GM12878 (cell line): ENCODE results near the gene EAF1. TPM values are rescaled to one million over a fixed set of nuclear protein-coding genes. Genes with fewer than 3 reads are reported as not detected.
"Not testable (repeated sequence)": the region's sequence is repeated elsewhere in the genome, so short reads cannot be mapped to it uniquely, and the experiment has no call there.

ENCODE experiments used
- ATAC-seq: fragments of 200-7000 bp; cut with Tn5 transposase; 3 replicates; pipeline ENCODE4 v1.9.1; 2020; ENCODE audit warnings: mild to moderate bottlenecking, moderate library complexity
- BruUV-seq: library from RNA; stranded (reverse); fragments of 400-500 nt; replicated peaks from 2 replicates; lab custom pipeline; 2021; lab: Mats Ljungman, UMichigan
- CTCF ChIA-PET: fragments of 300-600 bp; sonication (Branson Sonifier 250); formaldehyde crosslinking; extraction: SDS; loops from one replicate; lab custom pipeline; 2021; ENCODE audit warnings: inconsistent platforms; lab: Yijun Ruan, JAX
- POLR2A ChIA-PET: fragments of 350-600 bp; formaldehyde crosslinking; extraction: SDS; loops from one replicate; lab custom pipeline; 2021; ENCODE audit warnings: inconsistent platforms; lab: Charles Lee
- RAD21 ChIA-PET: fragments of 300-600 bp; sonication (Branson Sonifier 250); formaldehyde crosslinking; loops from one replicate; lab custom pipeline; 2023; ENCODE audit warnings: antibody characterized with exemption; ENCODE audit not compliant: unreplicated experiment; lab: Charles Lee
- SMC1A ChIA-PET: fragments of 300-600 bp; sonication (Branson Sonifier 250); formaldehyde crosslinking; loops from one replicate; lab custom pipeline; 2023; ENCODE audit not compliant: unreplicated experiment, uncharacterized antibody; lab: Charles Lee
- DNase-seq: peaks from one replicate; pipeline ENCODE4 v3.0.0-alpha.2; 2011; ENCODE audit warnings: low read depth, low spot score
- FAIRE-seq: peaks from 3 replicates; lab custom pipeline; 2011; peaks lifted over from hg19 to GRCh38; lab: Jason Lieb, UNC
- H2AFZ ChIP-seq: 2 replicates; pipeline ENCODE4 v1.6.0; 2011; ENCODE audit warnings: low read depth, low read length, control low read depth; ENCODE audit not compliant: control insufficient read depth
- H3K27ac ChIP-seq: 2 replicates; pipeline ENCODE4 v1.5.1; 2011; ENCODE audit warnings: control low read depth; ENCODE audit not compliant: control insufficient read depth, insufficient read depth
- H3K27me3 ChIP-seq, 2 experiments: replicated peaks in 1 of 2; 2 replicates each; pipeline versions ENCODE4 v1.6.0 to v1.6.1; 2011; ENCODE audit warnings: low read length in 1 of 2; ENCODE audit not compliant: control insufficient read depth in 2 of 2, insufficient read depth in 2 of 2
- H3K36me3 ChIP-seq, 2 experiments: 2 replicates each; pipeline ENCODE4 v1.5.1; 2011; ENCODE audit warnings: low read length in 1 of 2; ENCODE audit not compliant: control insufficient read depth in 2 of 2, insufficient read depth in 2 of 2
- H3K4me1 ChIP-seq: 2 replicates; pipeline ENCODE4 v1.6.1; 2011; ENCODE audit warnings: mild to moderate bottlenecking, low read length, moderate library complexity, mixed read lengths; ENCODE audit not compliant: control insufficient read depth, insufficient read depth
- H3K4me2 ChIP-seq: 2 replicates; pipeline ENCODE4 v1.6.0; 2011; ENCODE audit warnings: control low read depth; ENCODE audit not compliant: control insufficient read depth, insufficient read depth
- H3K4me3 ChIP-seq: fragments of 200-600 bp; sonication (generic); 2 replicates; pipeline ENCODE4 v1.5.1; 2016
- H3K79me2 ChIP-seq: 2 replicates; pipeline ENCODE4 v1.6.0; 2011; ENCODE audit warnings: low read length; ENCODE audit not compliant: control insufficient read depth, insufficient read depth
- H3K9ac ChIP-seq: 2 replicates; pipeline ENCODE4 v1.8.0; 2011; ENCODE audit warnings: low read length, control low read depth, mixed read lengths; ENCODE audit not compliant: control insufficient read depth, insufficient read depth
- H3K9me3 ChIP-seq: replicated peaks from 3 replicates; pipeline ENCODE4 v1.5.1; 2011; ENCODE audit warnings: mild to moderate bottlenecking, low read length; ENCODE audit not compliant: control insufficient read depth, insufficient read depth
- H4K20me1 ChIP-seq: 2 replicates; pipeline ENCODE4 v1.6.0; 2011; ENCODE audit not compliant: control insufficient read depth, insufficient read depth
- RCOR1 ChIP-seq: conservative IDR thresholded peaks from 2 replicates; pipeline ENCODE4 v1.6.1; 2012; ENCODE audit warnings: low read depth, low read length, improper control_type of control experiment
- ZZZ3 ChIP-seq: IDR thresholded peaks from 2 replicates; pipeline ENCODE4 v1.6.1; 2011; ENCODE audit warnings: low read depth; ENCODE audit not compliant: control insufficient read depth, insufficient read length
- WGBS: methylation state at CpG from one replicate; pipeline ENCODE4 v1.1.6; 2016; ENCODE audit warnings: low lambda C conversion rate; ENCODE audit not compliant: insufficient replicate concordance, insufficient coverage; ENCODE audit errors: missing lambda C conversion rate; 5-methylcytosine and 5-hydroxymethylcytosine counted together
- in situ Hi-C: fragments of 300-500 bp; cut with MboI; formaldehyde crosslinking; loops from 9 replicates; pipeline ENCODE4 v1.14.3; 2018; ENCODE audit warnings: mixed read lengths
- intact Hi-C: fragments of 100-400 bp; cut with micrococcal nuclease; formaldehyde crosslinking; loops from one replicate; pipeline ENCODE4 v1.14.2; 2022; ENCODE audit not compliant: unreplicated experiment
- polyA plus RNA-seq, 11 experiments: library from polyadenylated mRNA; depleted of rRNA in 4 of 11; unstranded in 6 of 11; stranded (reverse) in 5 of 11; fragments of >200 nt; fragmentation: Nextera tagmentation in 4 of 11; fragmentation: Illumina TruSeq in 1 of 11; extraction: Ambion mirVana in 4 of 11; extraction: Trizol in 1 of 11; gene quantifications; 1 replicate in 1 of 11; 2 replicates in 10 of 11; pipeline versions ENCODE4 v1.2.1 to v1.2.3, GENCODE V29; 2011 to 2016; ENCODE audit warnings: inconsistent platforms in 2 of 11, missing spikeins in 2 of 11, low read depth in 1 of 11
- total RNA-seq, 4 experiments: library from RNA; depleted of rRNA in 3 of 4; stranded (reverse); fragments of >200 nt in 3 of 4; fragmentation: Illumina TruSeq in 1 of 4; extraction: Trizol in 1 of 4; gene quantifications; 2 replicates each; pipeline versions ENCODE4 v1.2.1 to v1.2.3, GENCODE V29; 2013 to 2021

EAF1 gene
- total and polyA plus RNA-seq, 10 of the 15 experiments (the other 5 are each of a cell fraction or from before 2014, with no cell fraction given), result 6.8 to 21.6 (median 15.6) TPM

GRCh38 chr3:15456321-15456720 is 28.9 kb downstream of the EAF1 start:
- no peak for ATAC-seq
- intact Hi-C loops, result no loop called here
- Histone ChIP-seq H3K36me3 (no peaks in the 10 kb centered on the region), H3K79me2 (no peaks in the 10 kb centered on the region), H3K9me3 (no peaks in the 10 kb centered on the region), H3K4me2 (no peak overlapping the region), H2AFZ (no peak overlapping the region), H3K4me1 (no peaks in the 10 kb centered on the region), H3K9ac (no peak overlapping the region), H3K4me3 (no peak overlapping the region), H4K20me1 (no peaks in the 10 kb centered on the region), H3K27ac (no peak overlapping the region), H3K27me3 (no peaks in the 10 kb centered on the region)
- ChIA-PET CTCF (no interaction called here), POLR2A (interaction anchor here (1.7 kb wide), 1 partner anchor 12 kb away, joined by 5 read pairs; no protein-coding TSS in a partner anchor), RAD21 (no interaction called here), SMC1A (no interaction called here)
- FAIRE-seq, result no peak
- TF ChIP-seq RCOR1 (no peak), ZZZ3 (no peak)
- BruUV-seq, result no TSS peak
- in situ Hi-C loops, result no loop called here
- WGBS, result 93% methylated on average over 2 of the region's 2 CpGs
- no peak for DNase-seq

- H3K9ac ChIP-seq, DNase-seq, ATAC-seq, H3K79me2 ChIP-seq, H3K36me3 ChIP-seq, H3K9me3 ChIP-seq, CTCF ChIA-PET, RAD21 ChIA-PET, H2AFZ ChIP-seq, H3K27ac ChIP-seq, in situ Hi-C loops, H3K4me3 ChIP-seq, FAIRE-seq, H3K4me1 ChIP-seq, H3K4me2 ChIP-seq, SMC1A ChIA-PET, BruUV-seq, intact Hi-C loops, H4K20me1 ChIP-seq, H3K27me3 ChIP-seq, POLR2A ChIA-PET: not testable (repeated sequence)
- 60% methylated on average over 10 of the region's 10 CpGs for WGBS
Measured at GRCh38 chr3:15456915-15457314, 29.5 kb downstream of the EAF1 start.
